Measurements from ENCODE around the gene KPNA6. TPM values are rescaled to one million over a fixed set of nuclear protein-coding genes. Genes with fewer than 3 reads are reported as not detected.
A peak's percentile ranks its signal among the peaks of the same experiment; 100 is the strongest.
"Not testable (repeated sequence)": the region's sequence is repeated elsewhere in the genome, so short reads cannot be mapped to it uniquely, and the experiment has no call there.

The KPNA6 gene
- total RNA-seq, 1 experiment from 2014 or later, result 114 TPM

GRCh38 chr1:32128964-32129363 is 21.1 kb downstream of the KPNA6 start:
- no peak overlapping the region for H3K14ac ChIP-seq (ENCODE audit: insufficient read depth, low read length)
- H3K4me2 ChIP-seq (ENCODE audit: insufficient read depth, insufficient read length, low read length), result no peak overlapping the region
- DNase-seq, result no peak
- no CpG with 5 or more reads among the region's 1 CpG for WGBS (ENCODE audit: extremely low coverage, insufficient read length, low lambda C conversion rate)
- H2BK120ac ChIP-seq (ENCODE audit: low read depth, low read length, poor library complexity, severe bottlenecking), result no peak overlapping the region
- no peak overlapping the region for H2BK5ac ChIP-seq (ENCODE audit: insufficient read length, low read length)
- Mint-ChIP-seq H3K4me1 (peaks cover 20 to 27% of the 10 kb centered on the region in 2 experiments), H3K4me3 (peak overlapping the region in 1 of 2 experiments; percentile 14; a peak in 1 of 5 replicates), H3K9me3 (no peaks in the 10 kb centered on the region), H3K27ac (peak overlapping the region; percentile 53 to 84 (median 61); a peak in 3 of 7 replicates), H3K27me3 (ENCODE audit: low read depth) (no peaks in the 10 kb centered on the region), H3K36me3 (ENCODE audit: insufficient read depth in 1 of 3, low read depth in 3 of 3) (no peaks in the 10 kb centered on the region; a peak in 2 of 7 replicates)
- no peak overlapping the region for H4K5ac ChIP-seq (ENCODE audit: insufficient read length, low read depth, low read length)
- no peaks in the 10 kb centered on the region for H3K79me1 ChIP-seq (ENCODE audit: insufficient read depth, low read depth, low read length, poor library complexity, severe bottlenecking)
- no peak overlapping the region for H2AK5ac ChIP-seq (ENCODE audit: insufficient read length, low read length)
- H4K8ac ChIP-seq (replicated peaks; ENCODE audit: insufficient read length, low read depth, low read length), result no peak overlapping the region
- no peak overlapping the region for H3K27ac ChIP-seq (ENCODE audit: insufficient read length, low read depth, low read length)
- H4K20me1 ChIP-seq (ENCODE audit: control insufficient read depth, insufficient read depth, insufficient read length), result no peaks in the 10 kb centered on the region
- H2BK12ac ChIP-seq (ENCODE audit: insufficient read length, low read depth, low read length), result no peak overlapping the region
- H3K79me2 ChIP-seq (ENCODE audit: insufficient read depth, low read length), result peaks cover 9% of the 10 kb centered on the region; the same call in 1 of the 2 replicates
- no peaks in the 10 kb centered on the region for H3K9me3 ChIP-seq (ENCODE audit: control insufficient read depth, low read depth, low read length)
- H2BK15ac ChIP-seq (ENCODE audit: low read depth, low read length), result no peak overlapping the region
- H2AFZ ChIP-seq (ENCODE audit: low read length), result no peak overlapping the region
- H3K56ac ChIP-seq (ENCODE audit: insufficient read length, low read depth, low read length), result no peak overlapping the region
- H4K91ac ChIP-seq (ENCODE audit: insufficient read length, low read depth, low read length), result no peak overlapping the region
- H3K4me1 ChIP-seq (ENCODE audit: insufficient read depth, low read length), result no peaks in the 10 kb centered on the region
- H3K9ac ChIP-seq (ENCODE audit: extremely low read depth, insufficient read length, low read length), result no peak overlapping the region
- no peaks in the 10 kb centered on the region for H3K23me2 ChIP-seq (ENCODE audit: insufficient read length, low read depth, low read length, poor library complexity, severe bottlenecking)
- no peak overlapping the region for H3K23ac ChIP-seq (ENCODE audit: insufficient read length, low read depth, low read length)
- no peak overlapping the region for H3K4ac ChIP-seq (ENCODE audit: low read depth, low read length)
- no peak overlapping the region for H2BK20ac ChIP-seq (ENCODE audit: low read depth, low read length, poor library complexity, severe bottlenecking)
- no peak overlapping the region for H3T11ph ChIP-seq (ENCODE audit: low read length)
- no peak overlapping the region for H3K18ac ChIP-seq (ENCODE audit: insufficient read length, low read depth, low read length)
- no peak for TF ChIP-seq CTCF (conservative IDR thresholded peaks at IDR 0.05)
- H3K27me3 ChIP-seq (ENCODE audit: insufficient read depth, low read length), result no peaks in the 10 kb centered on the region

GRCh38 chr1:32133950-32134280 is 26.1 kb downstream of the KPNA6 start:
- not testable (repeated sequence) for H2BK5ac ChIP-seq (ENCODE audit: insufficient read length, low read length); DNase-seq; H3K4me2 ChIP-seq (ENCODE audit: insufficient read depth, insufficient read length, low read length); H4K20me1 ChIP-seq (ENCODE audit: control insufficient read depth, insufficient read depth, insufficient read length); H3K79me2 ChIP-seq (ENCODE audit: insufficient read depth, low read length); H2BK20ac ChIP-seq (ENCODE audit: low read depth, low read length, poor library complexity, severe bottlenecking); H3K18ac ChIP-seq (ENCODE audit: insufficient read length, low read depth, low read length); H2BK120ac ChIP-seq (ENCODE audit: low read depth, low read length, poor library complexity, severe bottlenecking); H3K56ac ChIP-seq (ENCODE audit: insufficient read length, low read depth, low read length); H3K23me2 ChIP-seq (ENCODE audit: insufficient read length, low read depth, low read length, poor library complexity, severe bottlenecking); H3K4me1 Mint-ChIP-seq; H3K4me3 Mint-ChIP-seq; H2AFZ ChIP-seq (ENCODE audit: low read length); H3K27me3 Mint-ChIP-seq (ENCODE audit: low read depth); H3K4me1 ChIP-seq (ENCODE audit: insufficient read depth, low read length); H4K8ac ChIP-seq (replicated peaks; ENCODE audit: insufficient read length, low read depth, low read length); H3T11ph ChIP-seq (ENCODE audit: low read length); H2BK15ac ChIP-seq (ENCODE audit: low read depth, low read length); H3K23ac ChIP-seq (ENCODE audit: insufficient read length, low read depth, low read length); H2BK12ac ChIP-seq (ENCODE audit: insufficient read length, low read depth, low read length); H3K79me1 ChIP-seq (ENCODE audit: insufficient read depth, low read depth, low read length, poor library complexity, severe bottlenecking); H3K14ac ChIP-seq (ENCODE audit: insufficient read depth, low read length); H3K9me3 Mint-ChIP-seq; H3K9me3 ChIP-seq (ENCODE audit: control insufficient read depth, low read depth, low read length); H3K27ac ChIP-seq (ENCODE audit: insufficient read length, low read depth, low read length); H4K91ac ChIP-seq (ENCODE audit: insufficient read length, low read depth, low read length); H3K27ac Mint-ChIP-seq; H3K36me3 Mint-ChIP-seq (ENCODE audit: insufficient read depth in 1 of 3, low read depth in 3 of 3); H3K27me3 ChIP-seq (ENCODE audit: insufficient read depth, low read length); H3K9ac ChIP-seq (ENCODE audit: extremely low read depth, insufficient read length, low read length); H4K5ac ChIP-seq (ENCODE audit: insufficient read length, low read depth, low read length); H2AK5ac ChIP-seq (ENCODE audit: insufficient read length, low read length); H3K4ac ChIP-seq (ENCODE audit: low read depth, low read length)
- WGBS (ENCODE audit: extremely low coverage, insufficient read length, low lambda C conversion rate), result no CpG with 5 or more reads among the region's 9 CpGs

Measured in H9 (cell line).